Measurements from ENCODE around the gene TNFSF10. TPM values are rescaled to one million over a fixed set of nuclear protein-coding genes. Genes with fewer than 3 reads are reported as not detected.
A peak's percentile ranks its signal among the peaks of the same experiment; 100 is the strongest.

Gene TNFSF10
- total and polyA plus RNA-seq, 10 of the 15 experiments (the other 5 are each of a cell fraction or from before 2014, with no cell fraction given), result 2.1 to 12.3 (median 4.4) TPM

DNA sequence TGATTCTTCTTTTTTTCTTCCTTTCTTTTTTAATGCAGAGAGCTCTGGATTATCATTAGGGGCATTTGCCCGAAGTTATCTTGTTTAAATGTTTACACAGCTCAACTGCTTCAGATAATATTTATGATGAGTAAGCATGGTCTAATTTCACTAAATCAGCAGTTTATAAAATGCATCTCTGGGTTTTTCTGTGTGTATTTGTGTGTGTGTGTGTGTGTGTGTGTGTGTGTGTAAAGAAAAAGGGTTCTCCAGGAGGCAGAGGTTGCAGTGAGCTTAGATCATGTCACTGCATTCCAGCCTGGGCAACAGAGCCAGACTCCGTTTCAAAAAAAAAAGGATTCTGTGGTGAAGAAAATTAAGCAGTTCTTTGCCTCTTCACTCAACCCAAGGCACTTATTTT is 25.9 kb upstream of the TNFSF10 start:
- ATAC-seq, result no peak
- SMC1A ChIA-PET (ENCODE audit: uncharacterized antibody, unreplicated experiment), result interaction anchor here (0.6 kb wide), 2 partner anchors 531 to 638 kb away, joined by 3 read pairs; no protein-coding TSS in a partner anchor
- Histone ChIP-seq H3K27ac (ENCODE audit: control insufficient read depth, insufficient read depth) (no peak overlapping the region), H3K79me2 (ENCODE audit: control insufficient read depth, insufficient read depth, low read length) (no peaks in the 10 kb centered on the region), H3K4me1 (ENCODE audit: control insufficient read depth, insufficient read depth, low read length) (peaks cover 11% of the 10 kb centered on the region), H3K9me3 (replicated peaks; ENCODE audit: control insufficient read depth, insufficient read depth, low read length) (no peaks in the 10 kb centered on the region), H3K27me3 (replicated peaks in 1 of 2; ENCODE audit: control insufficient read depth in 2 of 2, insufficient read depth in 2 of 2, low read length in 1 of 2) (no peaks in the 10 kb centered on the region), H3K4me3 (no peak overlapping the region), H2AFZ (ENCODE audit: control insufficient read depth, low read depth, low read length) (no peak overlapping the region), H3K4me2 (ENCODE audit: control insufficient read depth, insufficient read depth) (no peak overlapping the region), H3K36me3 (ENCODE audit: control insufficient read depth in 2 of 2, insufficient read depth in 2 of 2, low read length in 1 of 2) (no peaks in the 10 kb centered on the region), H4K20me1 (ENCODE audit: control insufficient read depth, insufficient read depth) (no peaks in the 10 kb centered on the region), H3K9ac (ENCODE audit: control insufficient read depth, insufficient read depth, low read length) (no peak overlapping the region)
- BruUV-seq (replicated peaks), result no TSS peak
- WGBS (ENCODE audit: insufficient coverage, insufficient replicate concordance, low lambda C conversion rate, missing lambda C conversion rate), result 51% methylated on average over 2 of the region's 2 CpGs
- DNase-seq (ENCODE audit: low read depth, low spot score), result no peak
- RAD21 ChIA-PET (ENCODE audit: unreplicated experiment), result no interaction called here
- intact Hi-C loops (cut with micrococcal nuclease; ENCODE audit: unreplicated experiment) (no loop called here), in situ Hi-C loops (cut with MboI) (no loop called here)
- TF ChIP-seq RBBP5 (conservative IDR thresholded peaks at IDR 0.05) (no peak), HDAC2 (IDR thresholded peaks at IDR 0.05) (no peak), EZH2 (IDR thresholded peaks at IDR 0.05; ENCODE audit: borderline replicate concordance, control insufficient read depth, low read depth, low read length) (no peak)
- no peak for FAIRE-seq
- CTCF ChIA-PET, result interaction anchor here (0.6 to 0.8 kb wide), 2 partner anchors 9 to 42 kb away, joined by 3 read pairs; no protein-coding TSS in a partner anchor
- POLR2A ChIA-PET, result no interaction called here

GRCh38 chr3:172546628-172547214 is 23.5 kb upstream of the TNFSF10 start:
- H4K20me1 ChIP-seq (ENCODE audit: control insufficient read depth, insufficient read depth), result no peaks in the 10 kb centered on the region
- no peaks in the 10 kb centered on the region for H3K9me3 ChIP-seq (replicated peaks; ENCODE audit: control insufficient read depth, insufficient read depth, low read length)
- no peak overlapping the region for H3K4me3 ChIP-seq
- H3K27ac ChIP-seq (ENCODE audit: control insufficient read depth, insufficient read depth), result no peak overlapping the region
- ChIA-PET SMC1A (ENCODE audit: uncharacterized antibody, unreplicated experiment) (interaction anchor here (0.6 to 1.4 kb wide), 3 partner anchors 16 to 1422 kb away, joined by 3 to 4 read pairs (median 3); no protein-coding TSS in a partner anchor), CTCF (interaction anchor here (0.6 to 1.7 kb wide), 4 partner anchors 11 to 1520 kb away, joined by 3 to 8 read pairs (median 3); partner anchors contain the start of gene SLC2A2), POLR2A (interaction anchor here (0.7 kb wide), 2 partner anchors 14 to 401 kb away, joined by 5 read pairs; no protein-coding TSS in a partner anchor), RAD21 (ENCODE audit: unreplicated experiment) (interaction anchor here (1.3 kb wide), 1 partner anchor 49 kb away, joined by 8 read pairs; no protein-coding TSS in a partner anchor)
- H3K79me2 ChIP-seq (ENCODE audit: control insufficient read depth, insufficient read depth, low read length), result no peaks in the 10 kb centered on the region
- no peaks in the 10 kb centered on the region for H3K36me3 ChIP-seq (ENCODE audit: control insufficient read depth in 2 of 2, insufficient read depth in 2 of 2, low read length in 1 of 2)
- ATAC-seq, result peak; percentile 55
- H3K4me1 ChIP-seq (ENCODE audit: control insufficient read depth, insufficient read depth, low read length), result peaks cover 11% of the 10 kb centered on the region
- H3K9ac ChIP-seq (ENCODE audit: control insufficient read depth, insufficient read depth, low read length), result no peak overlapping the region
- no peak for DNase-seq (ENCODE audit: low read depth, low spot score)
- intact Hi-C loops (cut with micrococcal nuclease; ENCODE audit: unreplicated experiment) (no loop called here), in situ Hi-C loops (cut with MboI) (no loop called here)
- H3K27me3 ChIP-seq (replicated peaks in 1 of 2; ENCODE audit: control insufficient read depth in 2 of 2, insufficient read depth in 2 of 2, low read length in 1 of 2), result no peaks in the 10 kb centered on the region
- TF ChIP-seq SPI1 (IDR thresholded peaks at IDR 0.05; ENCODE audit: borderline replicate concordance, insufficient read depth, low read depth, low read length), result peak; percentile 50
- TF ChIP-seq, protein P1, sequence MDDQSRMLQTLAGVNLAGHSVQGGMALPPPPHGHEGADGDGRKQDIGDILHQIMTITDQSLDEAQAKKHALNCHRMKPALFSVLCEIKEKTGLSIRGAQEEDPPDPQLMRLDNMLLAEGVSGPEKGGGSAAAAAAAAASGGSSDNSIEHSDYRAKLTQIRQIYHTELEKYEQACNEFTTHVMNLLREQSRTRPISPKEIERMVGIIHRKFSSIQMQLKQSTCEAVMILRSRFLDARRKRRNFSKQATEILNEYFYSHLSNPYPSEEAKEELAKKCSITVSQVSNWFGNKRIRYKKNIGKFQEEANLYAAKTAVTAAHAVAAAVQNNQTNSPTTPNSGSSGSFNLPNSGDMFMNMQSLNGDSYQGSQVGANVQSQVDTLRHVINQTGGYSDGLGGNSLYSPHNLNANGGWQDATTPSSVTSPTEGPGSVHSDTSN (IDR thresholded peaks at IDR 0.05; ENCODE audit: insufficient replicate concordance, low read depth, low read length), result no peak
- FAIRE-seq, result peak; percentile 47
- 0 out of 2 replicates have a peak overlapping the region, but pooled peaks have one; percentile 13 for H3K4me2 ChIP-seq (ENCODE audit: control insufficient read depth, insufficient read depth)
- no TSS peak for BruUV-seq (replicated peaks)
- H2AFZ ChIP-seq (ENCODE audit: control insufficient read depth, low read depth, low read length), result no peak overlapping the region

Data from GM12878 (cell line).